CD4-positive, alpha-beta T cell treated with Interleukin-12 subunit alpha and Interleukin-12 subunit beta, for 1 hour (primary cell): Measurements from ENCODE around the gene USPL1.
"Not testable (repeated sequence)": the region's sequence is repeated elsewhere in the genome, so short reads cannot be mapped to it uniquely, and the experiment has no call there.

ENCODE experiments used
- DNase-seq: peaks from one replicate; pipeline ENCODE4 v3.0.0-alpha.2; 2020

USPL1 gene

GRCh38 chr13:30616927-30617314 lies 799 bp upstream of the USPL1 start:
- peak; percentile 76 for DNase-seq

- DNase-seq, result no peak
These were observed 638 bp downstream of the USPL1 start for GRCh38 chr13:30618186-30618929.

- DNase-seq, result no peak
These were observed 1.2 kb downstream of the USPL1 start for GRCh38 chr13:30618930-30619279.

- no peak for DNase-seq
These were observed 2.0 kb downstream of the USPL1 start for GRCh38 chr13:30619731-30620130.

- no peak for DNase-seq
These were observed 3.2 kb downstream of the USPL1 start for GRCh38 chr13:30620941-30621340.

DNA sequence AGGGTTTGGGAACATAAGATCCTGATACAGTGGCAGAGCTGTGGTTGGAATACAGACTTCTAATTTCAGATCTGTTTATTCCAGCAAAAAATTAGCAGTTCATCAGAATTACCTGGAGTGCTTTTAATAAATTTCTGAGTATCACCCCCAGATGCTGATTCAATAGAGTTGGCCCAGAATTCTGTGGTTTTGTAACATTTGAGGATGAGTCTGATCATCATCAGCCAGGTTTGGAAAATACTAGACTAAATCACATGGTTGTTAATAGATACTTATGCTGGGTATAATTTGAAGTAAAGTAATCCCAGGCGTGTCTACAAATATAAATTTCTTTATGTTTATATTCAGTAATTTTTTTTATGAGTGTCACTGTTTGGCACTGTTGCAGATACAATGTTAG lies 4.8 kb downstream of the USPL1 start:
- DNase-seq, result no peak

GRCh38 chr13:30623392-30623791 lies 5.7 kb downstream of the USPL1 start:
- no peak for DNase-seq

- no peak for DNase-seq
These were observed 6.9 kb downstream of the USPL1 start for GRCh38 chr13:30624630-30625029.

GRCh38 chr13:30629527-30629926 lies 11.8 kb downstream of the USPL1 start:
- DNase-seq, result no peak

DNA sequence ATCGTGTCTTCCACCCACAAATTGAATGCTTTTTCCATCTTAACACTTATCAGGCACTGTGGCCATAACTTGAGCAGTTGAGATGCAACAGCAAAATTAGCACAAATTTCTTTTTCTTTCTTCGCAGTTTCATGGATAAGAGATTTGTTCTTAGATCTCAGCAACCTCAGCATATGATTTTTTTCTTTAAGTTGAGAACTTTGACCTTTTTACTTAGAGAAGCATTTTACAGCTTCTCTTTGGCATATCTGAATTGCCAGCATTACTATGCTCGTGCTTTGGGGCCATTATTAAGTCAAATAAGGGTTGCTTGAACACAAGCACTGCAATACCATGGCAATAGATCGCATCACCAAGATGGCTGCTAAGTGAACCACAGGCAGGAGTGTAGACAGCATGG lies 16.1 kb downstream of the USPL1 start:
- no peak for DNase-seq

DNA sequence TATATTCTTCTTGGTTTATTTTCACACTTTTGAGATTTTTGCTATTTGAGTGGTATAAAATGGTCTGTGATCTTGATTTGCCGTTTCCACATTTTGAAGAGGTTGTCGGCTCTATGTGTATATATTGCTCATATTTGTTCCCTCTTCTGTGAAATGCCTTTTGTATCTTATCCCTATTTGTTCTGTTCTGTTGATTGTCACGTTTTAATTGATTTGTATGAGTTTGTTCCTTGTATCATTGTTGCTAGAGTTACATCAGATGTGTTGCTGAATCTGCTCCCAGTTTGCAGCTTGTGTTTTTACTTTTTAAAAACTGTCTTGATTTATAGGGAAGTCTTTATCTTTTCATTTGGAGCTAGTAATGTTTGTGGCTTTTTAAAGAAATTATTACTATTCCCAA lies 17.1 kb downstream of the USPL1 start:
- DNase-seq, result no peak

DNA sequence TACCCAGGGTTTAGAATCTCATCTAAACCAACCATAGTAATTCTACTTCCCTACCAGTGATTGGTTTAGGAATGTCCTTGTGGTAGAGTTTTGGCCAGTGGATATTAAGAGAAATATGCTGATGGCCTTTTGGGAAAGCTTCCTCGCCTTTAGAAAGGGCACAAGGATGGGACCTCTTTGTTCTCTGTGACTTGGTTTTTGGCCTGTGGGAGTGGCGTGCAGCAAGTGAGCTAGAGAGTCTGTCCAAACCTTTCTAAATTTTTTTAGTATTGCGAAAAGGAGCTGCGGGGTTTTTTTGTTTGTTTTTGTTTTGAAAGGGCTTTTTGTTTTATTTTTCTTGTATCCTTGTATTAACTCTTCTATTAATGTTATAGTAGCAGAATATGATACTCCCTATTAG lies 20.6 kb downstream of the USPL1 start:
- DNase-seq, result no peak

- no peak for DNase-seq
These were observed 22.0 kb downstream of the USPL1 start for GRCh38 chr13:30639671-30640070.

DNA sequence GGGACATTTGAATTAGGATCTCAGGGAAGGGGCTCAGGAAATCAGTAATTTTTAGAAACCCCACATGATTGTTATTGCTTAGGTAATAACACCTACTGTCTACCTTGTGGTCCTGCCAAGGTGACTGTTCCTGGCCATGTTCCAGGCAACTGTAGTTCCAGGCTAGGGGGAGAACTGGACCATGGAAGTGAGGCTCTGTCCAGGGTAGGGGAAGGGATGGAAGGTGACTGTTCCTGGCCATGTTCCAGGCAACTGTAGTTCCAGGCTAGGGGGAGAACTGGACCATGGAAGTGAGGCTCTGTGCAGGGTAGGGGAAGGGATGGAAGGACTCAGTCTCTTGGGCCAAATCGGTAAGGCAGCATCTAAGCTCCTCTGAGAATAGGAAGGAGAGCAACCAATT lies 23.5 kb downstream of the USPL1 start:
- DNase-seq, result not testable (repeated sequence)

- no peak for DNase-seq
These were observed 27.9 kb downstream of the USPL1 start for GRCh38 chr13:30645629-30646028.

DNA sequence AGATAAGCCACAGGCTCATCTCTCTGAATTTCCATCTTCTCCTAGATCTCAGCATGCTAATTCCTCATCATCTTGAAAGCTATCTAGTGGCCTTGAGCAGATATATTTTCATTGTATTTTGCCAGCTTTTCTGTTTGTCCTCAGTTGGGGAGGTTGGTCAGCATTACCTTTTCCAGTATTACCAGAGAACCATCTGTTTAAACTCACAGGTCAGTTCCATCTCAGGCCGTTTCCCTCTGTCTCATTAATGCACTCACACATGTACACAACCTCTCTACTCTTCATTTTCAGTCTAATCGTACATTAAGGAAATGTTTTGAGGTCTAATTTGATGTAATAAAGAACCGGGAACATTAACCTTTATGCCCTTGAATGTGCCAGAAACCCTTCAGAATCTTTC lies 29.7 kb downstream of the USPL1 start:
- no peak for DNase-seq

DNA sequence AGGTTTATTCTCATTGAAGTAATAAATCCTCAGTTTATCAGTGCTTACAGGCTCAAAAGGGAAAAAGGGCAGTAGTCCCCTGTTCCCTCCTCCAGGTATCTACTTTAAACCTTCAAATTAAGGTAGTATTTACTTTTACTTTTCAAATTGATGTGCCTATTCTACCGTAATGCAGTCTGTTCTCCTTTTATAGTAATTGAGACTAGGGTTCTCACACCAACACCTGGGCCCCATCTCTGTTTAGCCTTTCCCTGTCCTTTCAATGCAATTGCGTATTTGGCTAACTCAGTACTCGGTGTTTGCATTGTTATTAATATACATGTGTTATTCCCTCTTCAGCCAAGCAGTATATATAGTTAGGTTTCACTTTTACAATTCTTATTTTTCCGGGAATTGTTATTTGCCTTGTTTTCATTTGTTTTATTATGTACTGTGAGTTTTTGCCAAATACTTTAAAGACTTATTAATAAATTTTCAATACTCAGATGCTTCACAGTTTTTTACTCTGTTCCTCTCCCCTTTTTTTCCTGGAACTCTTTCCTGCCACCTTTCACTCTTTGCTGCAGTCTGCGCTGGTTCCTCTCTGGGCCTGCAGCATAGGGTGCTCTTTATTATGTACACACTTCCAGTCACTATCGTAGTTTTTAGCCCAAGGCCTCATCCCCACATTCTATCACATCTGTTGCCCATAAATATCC lies 30.3 kb downstream of the USPL1 start:
- no peak for DNase-seq

DNA sequence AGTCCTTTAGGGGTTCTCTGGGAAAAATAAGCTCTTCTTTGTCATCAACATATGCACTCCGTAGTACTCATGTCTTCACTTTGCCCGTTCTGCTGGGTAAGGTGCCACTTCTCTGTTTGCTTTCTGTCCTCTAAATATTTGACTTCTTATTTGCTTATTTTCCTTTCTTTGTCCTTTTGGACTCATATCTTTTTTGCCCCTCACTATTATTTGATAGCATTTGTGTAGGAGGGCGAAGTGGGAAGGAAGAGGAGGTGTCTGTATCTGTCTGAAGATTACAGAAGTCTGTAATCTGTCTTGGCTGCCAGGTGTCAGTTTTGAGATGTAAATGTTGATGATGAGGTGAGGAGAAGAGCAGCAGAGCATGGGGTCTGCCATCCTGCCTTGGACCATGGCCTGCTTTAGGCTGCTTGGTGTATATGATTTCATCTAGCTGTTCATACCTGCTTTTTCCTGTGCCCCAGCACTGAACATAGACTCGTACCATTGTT lies 30.8 kb downstream of the USPL1 start:
- DNase-seq, result no peak

DNA sequence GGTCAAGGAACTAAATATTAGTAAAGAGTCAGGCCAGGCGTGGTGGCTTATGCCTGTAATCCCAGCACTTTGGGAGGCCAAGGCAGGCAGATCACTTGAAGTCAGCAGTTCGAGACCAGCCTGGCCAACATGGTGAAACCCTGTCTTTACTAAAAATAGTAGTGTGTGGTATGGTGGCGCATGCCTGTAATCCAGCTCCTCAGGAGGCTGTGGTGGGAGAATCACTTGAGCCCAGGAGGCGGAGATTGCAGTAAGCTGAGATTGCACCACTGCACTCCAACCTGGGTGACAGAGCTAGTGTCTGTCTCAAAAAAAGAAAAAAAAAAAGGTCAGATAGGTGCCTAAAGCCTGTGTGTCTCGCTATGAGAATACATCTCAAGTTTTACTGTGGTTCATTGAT lies 33.9 kb downstream of the USPL1 start:
- DNase-seq, result not testable (repeated sequence)

- DNase-seq, result no peak
These were observed 35.1 kb downstream of the USPL1 start for GRCh38 chr13:30652746-30653386.

DNA sequence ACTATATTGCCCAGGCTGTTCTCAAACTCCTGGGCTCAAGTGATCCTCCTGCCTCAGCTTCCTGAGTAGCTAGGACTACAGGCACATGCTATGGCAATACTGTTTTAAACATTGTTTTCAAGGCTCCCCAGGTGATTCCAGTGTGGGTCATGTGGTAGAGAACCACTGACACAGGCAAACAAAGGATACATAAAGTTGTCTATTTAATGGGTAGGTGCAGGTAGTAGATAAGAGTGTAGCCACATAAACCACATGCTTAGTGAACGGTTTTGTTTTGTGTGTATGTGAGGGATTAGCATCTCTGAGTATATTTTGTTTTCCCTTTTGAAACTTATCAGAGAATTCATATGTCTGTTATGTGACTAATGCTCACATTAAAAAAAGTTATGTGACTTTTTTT lies 36.7 kb downstream of the USPL1 start:
- DNase-seq, result peak; percentile 42

DNA sequence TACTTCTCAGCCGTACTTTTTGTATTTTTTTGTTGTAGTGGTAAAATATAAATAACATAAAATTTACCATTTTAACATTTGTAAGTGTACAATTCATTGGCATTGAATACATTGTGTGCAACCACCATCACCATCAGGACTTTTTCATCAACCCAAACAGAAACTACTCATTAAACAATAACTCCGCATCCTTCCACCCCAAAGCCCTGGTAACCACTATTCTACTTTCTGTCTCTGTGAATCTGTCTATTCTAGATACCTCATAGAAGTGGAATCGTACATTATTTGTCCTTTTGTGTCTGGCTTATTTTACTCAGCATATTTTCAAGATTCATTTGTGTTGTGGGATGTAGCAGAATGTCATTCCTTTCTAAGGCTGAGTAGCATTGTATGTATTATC lies 38.5 kb downstream of the USPL1 start:
- DNase-seq, result no peak

GRCh38 chr13:30659980-30660379 lies 42.3 kb downstream of the USPL1 start:
- no peak for DNase-seq

GRCh38 chr13:30660796-30661195 lies 43.1 kb downstream of the USPL1 start:
- no peak for DNase-seq
